NCI-H2029 (cell line): Measurements from ENCODE around the gene WDR27.
"Not testable (repeated sequence)": the region's sequence is repeated elsewhere in the genome, so short reads cannot be mapped to it uniquely, and the experiment has no call there.

Source experiments
- DNase-seq: peaks from one replicate; lab custom pipeline; 2025; lab: John Stamatoyannopoulos, UW

Gene WDR27

DNA sequence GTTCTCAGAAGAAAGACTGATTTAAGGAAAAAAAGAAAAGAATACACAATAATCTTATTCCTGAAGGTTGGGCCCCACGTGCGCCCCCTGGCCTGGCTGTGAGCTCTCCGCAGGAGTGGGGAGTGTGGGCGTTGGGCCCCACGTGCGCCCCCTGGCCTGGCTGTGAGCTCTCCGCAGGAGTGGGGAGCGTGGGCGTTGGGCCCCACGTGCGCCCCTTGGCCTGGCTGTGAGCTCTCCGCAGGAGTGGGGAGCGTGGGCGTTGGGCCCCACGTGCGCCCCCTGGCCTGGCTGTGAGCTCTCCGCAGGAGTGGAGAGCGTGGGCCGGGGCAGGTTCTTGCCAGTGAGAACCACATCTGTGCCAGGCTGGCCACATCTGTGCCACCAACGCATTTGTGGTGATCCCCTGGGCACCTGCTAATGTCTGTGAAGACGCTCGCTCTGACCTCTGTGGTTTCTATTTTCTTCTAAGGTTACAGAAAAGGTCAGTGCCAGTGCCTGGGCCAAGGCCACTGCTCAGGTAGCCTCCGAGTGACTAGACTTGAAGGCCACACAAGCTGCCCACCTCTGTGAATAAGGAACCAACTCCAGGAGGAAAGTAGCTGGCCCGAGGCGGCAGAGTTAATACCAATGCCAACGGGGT is 41.0 kb downstream of the WDR27 start:
- no peak for DNase-seq

DNA sequence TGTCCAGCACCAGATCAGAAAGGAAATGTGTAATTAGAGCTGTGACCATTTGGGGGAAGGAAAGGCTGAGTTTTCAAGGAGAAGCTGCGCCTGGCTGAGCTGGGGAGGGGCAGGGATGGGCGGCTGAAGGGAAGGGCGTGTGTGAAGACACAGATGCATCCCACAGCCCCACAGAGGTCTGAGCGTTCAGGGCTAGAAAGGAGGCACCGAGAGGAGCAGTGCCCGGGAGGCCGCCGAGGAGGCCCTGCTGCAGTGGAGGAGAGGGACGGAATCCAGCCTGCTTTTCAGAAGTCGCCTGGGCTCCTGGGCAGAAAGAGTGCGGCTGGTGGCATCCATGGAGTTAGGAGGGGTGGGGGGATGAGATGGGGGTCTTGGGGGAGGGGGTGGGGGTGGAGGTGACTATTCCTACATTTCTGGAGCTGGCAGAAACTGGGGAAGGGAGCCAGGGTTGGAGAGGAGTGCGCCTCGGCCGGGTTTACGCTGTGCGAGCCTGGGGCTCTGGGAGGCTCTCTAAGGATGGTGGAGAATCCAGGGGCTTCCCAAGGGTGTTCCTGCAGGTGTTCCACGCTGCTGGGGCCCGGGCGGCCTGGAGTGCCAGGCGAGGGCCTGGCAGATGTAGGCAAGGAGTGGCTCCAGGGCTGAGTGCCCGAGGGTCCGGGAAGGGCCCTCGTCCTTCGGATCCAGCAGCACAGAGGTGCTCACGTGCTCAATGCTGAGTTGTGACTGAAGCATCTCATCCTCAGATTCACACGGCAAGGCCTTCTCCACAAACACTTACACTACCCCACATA is 41.8 kb downstream of the WDR27 start:
- no peak for DNase-seq

DNA sequence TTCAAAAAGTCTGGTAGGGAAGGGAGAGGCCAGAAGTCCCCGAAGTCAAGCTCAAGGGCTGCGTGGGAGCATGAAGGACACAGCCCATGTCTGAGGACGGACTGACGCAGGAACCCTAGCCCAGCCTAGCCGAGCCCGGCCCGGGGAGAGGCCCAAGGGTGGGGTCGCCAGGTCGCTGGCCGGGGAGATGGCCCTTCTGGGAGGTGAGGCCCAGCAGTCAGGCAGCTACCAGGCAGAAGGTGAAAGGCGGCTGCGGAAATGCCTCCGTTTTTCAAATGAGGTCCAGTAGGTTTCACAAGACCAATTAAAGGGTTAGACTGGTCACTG is 44.6 kb downstream of the WDR27 start:
- DNase-seq: no peak

DNA sequence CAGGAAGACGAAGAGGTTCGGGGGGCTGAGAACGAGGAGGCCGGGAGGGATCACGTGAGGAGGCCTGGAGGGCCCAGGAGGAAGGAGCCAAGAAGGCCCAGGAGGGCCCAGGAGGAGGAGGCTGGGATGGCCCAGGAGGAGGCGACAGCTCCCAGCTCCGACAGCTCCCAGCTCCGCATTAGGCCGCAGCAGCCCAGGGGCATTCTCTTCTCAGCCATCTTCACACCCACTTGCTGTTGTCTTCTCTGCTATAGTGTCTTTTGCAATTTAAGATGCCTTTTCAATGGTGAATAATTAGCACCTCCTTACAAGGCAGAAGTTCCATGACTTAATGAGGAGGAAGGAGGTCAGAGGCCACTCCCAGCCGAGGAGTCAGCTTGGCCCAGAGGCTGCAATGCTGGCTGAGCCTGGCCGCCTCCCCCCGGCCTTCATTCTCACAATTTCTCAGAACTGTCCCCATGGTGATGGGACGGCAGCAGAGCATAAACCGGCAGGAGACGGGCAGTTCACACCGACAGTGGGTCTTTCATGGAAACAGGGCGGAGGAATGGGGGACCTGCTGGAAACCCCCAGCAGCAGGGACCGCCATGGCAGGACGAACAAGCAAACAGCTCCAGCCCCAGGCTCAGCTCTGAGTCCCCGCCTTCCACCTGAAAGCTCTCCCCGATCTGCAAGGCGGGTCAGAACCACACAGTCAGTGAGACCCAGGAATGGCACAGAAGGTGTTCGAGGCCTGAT is 45.1 kb downstream of the WDR27 start:
- DNase-seq: no peak

DNA sequence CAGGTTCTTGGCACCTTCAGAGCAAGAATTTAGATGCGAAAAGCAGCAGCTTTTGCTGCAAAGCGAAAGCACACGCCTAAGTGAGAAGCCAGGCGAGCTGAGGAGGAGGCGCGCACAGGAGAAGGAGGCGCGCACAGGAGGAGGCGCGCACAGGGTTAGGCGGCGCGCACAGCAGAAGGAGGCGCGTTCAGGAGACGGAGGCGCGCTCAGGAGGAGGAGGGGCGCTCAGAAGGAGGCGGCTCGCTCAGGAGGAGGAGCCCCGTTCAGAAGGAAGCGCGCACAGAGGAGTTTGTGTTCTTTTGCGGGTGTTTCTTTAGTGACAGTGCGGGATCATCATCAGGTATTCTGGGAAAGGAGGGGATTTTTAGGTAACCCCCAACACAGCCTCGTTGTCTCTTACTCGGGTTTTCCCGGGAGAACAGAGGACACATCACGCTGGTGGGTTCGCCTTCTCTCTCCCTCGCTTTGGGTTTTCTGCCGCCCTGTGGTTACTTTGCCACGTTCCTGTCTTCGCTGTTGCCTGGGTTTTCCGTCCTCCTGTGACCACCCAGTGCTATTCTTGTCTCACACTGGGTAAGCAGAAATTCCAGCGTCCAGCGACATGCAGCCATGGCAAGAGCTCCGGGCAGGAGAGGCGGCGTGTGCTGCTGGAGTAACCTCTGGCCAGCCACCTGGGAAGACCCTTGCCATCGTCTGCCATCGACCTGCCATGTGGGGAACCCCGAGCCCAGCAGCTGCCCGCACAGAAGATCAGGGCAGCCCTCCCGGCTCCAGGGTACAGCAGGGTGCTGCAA is 47.0 kb downstream of the WDR27 start:
- no peak for DNase-seq

DNA sequence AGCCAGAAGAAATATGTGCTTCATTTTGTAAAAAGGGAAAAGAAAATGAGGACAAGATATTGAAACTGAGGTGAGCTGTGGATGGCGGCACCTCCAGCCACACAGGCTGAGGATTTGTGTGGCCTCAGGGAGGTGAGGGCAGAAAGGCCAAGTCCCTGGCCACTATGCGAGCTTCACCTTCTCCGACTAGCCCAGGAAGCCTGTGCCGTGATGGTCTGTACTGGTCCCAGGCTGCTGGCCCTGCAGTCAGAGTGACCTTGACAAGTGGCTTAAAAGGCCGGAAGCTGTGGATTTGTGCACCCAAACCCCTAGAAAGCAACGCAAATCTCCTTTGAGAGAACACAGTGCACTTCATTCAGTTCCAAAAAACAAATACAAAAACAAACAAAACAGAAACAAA is 48.1 kb downstream of the WDR27 start:
- no peak for DNase-seq

DNA sequence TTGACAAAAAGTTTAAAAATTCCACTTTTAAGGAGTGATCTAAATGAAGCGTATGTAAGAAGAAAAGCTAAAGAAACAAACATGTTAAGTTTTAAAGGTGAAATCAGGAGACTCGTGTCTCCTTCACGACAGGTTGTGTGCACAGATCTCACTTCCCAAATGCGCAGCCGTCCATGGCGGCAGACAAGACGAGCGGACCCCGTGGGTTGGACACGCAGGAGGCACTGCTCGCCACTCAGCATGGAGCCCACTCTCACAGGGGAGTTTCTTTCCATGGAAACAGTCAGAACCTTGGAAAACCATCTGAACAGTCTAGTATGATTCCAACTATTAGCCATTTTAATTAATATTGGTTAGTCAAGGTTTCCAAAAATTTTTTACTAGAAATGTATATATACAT is 48.9 kb downstream of the WDR27 start:
- no peak for DNase-seq

DNA sequence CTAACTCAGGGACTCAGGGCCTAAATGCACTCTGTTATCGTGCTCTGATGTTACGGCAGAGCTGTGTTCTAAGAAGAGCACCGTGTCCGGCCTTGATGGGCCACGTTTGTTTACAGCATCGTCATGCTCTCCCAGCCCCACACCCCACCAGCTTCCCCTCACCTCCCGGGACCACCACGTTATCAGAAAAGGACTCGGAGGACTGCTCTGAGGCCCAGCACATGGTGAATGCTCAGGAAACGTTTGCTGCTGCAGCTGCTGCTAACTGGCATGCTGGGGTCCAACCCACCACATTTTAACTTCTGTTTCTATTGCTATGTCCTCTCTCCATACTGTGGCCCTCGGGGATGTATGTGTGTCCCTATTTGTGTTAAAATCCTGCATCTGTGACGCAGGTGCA is 50.3 kb downstream of the WDR27 start:
- no peak for DNase-seq

DNA sequence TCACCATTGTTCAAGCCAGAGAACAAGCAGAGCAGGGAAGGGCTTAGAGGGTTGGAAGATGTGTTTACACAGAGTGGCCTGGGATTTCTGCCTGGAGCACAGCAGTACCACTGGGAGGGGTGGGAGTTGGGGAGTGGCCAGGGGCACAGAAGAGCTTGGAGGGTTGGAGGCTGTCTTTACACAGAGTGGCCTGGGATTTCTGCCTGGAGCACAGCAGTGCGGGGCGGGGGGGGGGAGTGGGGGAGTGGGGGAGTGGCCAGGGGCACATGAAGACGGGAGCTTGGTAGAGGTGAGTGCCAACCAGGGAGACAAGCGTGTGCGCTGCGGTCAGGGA is 50.9 kb downstream of the WDR27 start:
- DNase-seq: no peak

DNA sequence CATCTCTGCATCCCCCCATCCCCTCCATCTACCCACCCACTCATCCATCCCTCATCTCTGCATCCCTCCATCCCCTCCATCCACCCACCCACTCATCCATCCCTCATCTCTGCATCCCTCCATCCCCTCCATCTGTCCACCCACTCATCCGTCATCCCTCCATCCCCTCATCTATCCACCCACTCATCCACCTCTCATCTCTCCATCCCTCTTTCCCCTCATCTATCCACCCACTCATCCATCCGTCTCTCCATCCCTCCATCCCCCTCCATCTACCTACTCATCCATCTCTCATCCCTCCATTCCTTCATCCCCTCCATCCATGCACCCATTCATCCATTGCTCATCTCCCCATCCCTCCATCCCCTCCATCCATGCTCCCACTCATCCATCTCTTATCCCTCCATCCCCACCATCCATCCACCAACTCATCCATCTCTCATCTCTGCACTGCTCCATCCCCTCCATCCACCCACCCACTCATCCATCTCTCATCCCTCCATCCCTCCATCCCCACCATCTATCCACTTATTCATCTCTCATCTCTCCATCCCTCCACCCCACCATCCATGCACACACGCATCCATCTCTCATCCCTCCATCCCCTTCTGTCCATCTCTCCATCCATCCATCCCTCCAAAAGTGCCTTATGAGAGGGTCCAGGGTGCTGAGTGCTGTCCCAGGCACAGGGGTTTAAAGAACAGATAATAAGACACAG is 51.4 kb downstream of the WDR27 start:
- DNase-seq: no peak

DNA sequence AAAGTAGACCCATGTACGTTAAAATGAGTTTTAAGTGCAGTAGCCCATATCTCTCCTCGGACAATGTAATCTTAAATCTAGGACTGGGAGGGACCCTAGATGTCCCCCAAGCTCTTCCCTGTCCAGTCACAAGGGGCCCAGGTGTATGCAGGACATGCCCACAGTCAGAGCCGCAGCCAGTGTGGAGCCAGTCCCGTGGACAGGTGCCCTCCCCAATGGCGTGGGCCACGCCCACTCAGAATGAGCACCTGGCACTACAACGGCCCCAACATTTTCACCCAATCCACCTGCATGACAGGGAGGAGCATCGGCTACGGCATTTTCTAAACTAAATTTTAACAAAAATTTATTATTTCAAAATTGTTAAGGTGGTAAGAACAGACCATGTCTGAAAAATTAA is 53.2 kb downstream of the WDR27 start:
- no peak for DNase-seq

DNA sequence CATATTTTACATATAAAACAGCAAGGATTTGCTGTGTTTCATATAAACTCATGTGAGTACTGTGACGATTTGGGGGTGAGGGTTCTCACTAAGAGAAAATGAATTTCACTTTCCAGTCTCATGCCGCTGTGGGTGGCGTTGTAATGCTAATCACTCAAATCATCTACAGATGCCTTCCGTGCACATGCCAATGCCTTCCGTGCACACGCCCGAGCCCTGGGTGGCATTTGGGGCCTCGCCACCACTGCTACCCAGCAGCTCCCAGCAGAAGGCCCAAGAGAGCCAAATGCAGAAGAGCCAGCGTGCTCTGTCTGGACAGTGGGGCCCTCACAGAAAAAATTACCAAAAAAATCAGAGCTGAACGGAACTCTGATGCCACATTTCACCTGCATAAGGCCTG is 53.7 kb downstream of the WDR27 start:
- no peak for DNase-seq

DNA sequence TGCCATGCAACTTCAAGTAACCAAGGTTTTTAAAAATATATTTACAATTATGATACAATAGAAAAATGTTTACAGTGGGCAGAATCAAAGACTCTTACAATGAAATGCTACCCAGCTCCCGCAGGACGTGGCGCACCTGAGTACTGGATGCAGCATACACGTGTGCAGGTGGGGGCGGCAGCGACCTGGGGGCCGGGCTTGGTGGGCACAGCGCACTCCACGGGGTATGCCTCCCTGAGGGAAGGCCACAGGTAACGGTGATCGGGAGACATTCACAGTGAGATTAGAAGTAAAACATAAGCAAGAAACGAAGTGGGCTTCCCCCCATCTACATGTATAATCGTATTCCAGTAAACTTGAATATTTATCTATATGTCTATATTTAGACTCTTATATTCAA is 54.2 kb downstream of the WDR27 start:
- DNase-seq: no peak

DNA sequence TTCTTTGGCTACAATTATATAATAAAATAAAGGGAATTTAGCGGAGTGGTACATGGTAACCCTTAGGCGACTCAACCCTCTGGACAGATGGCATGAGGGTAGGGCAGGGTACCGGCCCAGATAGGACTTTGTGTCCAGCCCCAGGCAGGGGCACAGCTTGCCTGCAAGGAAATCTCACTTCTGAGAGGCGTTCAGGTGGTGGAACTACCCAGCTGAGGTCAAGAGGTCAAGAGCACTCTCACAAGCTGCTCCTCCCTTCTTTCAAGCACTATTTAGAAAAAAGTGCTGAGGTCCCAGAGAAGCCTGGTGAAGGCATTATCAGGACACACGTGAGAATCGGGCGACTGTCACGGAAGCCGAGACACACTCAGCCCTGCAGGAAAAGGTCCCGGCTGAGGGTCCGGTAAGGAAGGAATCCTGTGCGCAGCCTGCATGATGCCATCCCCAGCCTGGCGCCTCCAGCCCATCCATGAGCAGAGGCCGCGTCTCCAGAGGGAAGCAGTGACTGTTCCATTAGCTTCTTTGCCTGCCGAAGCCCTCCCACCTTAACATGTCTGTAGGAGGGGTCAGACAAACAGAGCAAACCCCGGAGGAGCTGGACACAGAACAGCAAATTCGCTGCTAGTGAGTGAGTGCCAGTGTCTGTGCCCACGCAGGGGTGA is 54.8 kb downstream of the WDR27 start:
- no peak for DNase-seq

DNA sequence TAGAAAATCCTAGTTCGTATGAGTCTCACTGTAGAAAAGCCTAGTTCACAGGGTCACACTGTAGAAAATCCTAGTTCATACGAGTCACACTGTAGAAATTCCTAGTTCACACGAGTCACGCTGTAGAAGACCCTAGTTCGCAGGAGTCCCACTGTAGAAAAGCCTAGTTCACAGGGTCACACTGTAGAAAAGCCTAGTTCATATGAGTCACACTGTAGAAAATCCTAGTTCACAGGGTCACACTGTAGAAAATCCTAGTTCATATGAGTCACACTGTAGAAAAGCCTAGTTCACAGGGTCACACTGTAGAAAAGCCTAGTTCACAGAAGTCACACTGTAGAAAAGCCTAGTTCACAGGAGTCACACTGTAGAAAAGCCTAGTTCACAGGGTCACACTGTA is 56.4 kb downstream of the WDR27 start:
- not testable (repeated sequence) for DNase-seq

DNA sequence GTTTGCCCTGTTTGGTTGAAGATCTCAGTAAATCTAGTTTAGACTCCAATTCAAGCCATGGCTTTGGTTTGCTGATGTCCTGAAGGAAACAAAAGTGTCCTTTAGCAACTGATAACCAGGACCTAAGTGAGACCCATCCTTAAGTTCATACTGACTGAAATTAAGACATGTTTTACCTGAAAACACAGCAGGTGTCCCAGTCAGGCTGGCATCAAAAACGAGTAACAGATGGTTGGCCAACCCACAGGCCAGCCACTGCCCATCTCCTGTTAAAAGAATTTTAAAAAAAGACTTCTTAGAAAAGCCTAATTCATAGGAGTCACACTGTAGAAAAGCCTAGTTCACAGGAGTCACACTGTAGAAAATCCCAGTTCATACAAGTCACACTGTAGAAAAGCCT is 58.3 kb downstream of the WDR27 start:
- no peak for DNase-seq

DNA sequence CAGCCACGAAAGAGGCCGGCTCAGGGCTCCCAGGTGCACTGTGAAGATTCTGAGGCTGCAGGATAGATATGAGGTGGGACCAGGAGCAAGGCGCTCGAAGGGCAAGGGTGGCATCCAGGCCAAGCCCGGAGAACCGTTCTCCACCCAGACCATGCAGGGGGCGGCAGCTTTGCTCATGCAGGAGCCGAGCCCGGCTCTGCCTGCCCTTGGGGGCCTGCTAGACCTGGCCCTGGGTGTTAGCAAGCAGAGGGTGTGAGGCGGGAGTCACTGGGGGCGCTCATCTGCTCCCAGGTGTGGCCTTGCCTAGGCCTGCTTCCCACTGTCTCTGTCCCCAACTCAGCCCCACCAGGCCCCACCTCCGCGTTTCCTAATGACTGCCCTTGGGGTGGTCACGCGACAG is 59.4 kb downstream of the WDR27 start:
- DNase-seq: no peak

DNA sequence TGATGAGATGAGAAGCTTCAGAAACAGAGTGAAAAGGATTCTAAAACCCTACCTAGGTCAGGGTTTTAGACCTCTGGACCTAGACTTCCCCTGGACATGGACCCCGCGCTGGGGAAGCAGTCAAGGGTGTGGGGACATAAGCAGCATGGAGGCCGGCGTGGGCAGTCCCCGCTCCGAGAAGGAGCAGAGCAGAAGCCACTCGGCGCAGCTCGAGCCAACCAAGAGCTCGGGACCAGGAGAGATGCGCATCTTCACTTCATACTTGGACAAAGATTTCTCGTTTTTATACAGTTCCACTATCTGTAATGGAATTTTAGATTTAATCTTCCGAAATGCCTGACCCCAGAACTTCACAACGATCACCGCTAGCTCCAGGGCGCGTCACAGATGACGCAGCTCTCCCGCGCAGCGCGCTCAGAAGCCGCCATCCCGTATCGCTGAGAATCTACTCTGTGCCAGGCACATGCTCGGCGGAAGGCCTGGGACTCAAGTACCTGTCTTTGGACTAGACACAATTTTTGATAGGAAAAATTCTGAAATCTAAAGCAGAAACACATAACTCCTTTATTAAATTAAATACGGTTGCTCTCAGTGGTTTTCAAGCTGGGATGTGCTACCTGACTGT is 60.3 kb downstream of the WDR27 start:
- no peak for DNase-seq

DNA sequence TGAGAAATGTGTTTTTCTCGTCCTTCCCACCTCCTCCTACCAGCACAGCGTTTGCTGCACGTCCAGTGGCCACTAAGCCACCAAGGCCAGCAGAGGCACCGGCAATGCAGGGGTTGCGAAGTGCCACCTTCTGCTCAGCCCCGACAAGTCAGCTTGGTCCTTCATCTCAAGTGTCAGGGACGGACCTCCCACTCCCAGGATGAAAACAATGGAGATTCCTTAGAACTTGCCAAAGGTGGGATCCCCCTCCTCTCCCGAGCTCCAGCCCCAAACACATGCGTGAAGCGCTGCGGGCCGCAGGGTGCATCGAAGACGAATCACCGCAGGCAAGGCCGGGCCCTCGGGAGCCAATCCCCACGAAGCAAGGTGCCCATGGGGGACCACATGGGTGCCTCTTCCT is 60.8 kb downstream of the WDR27 start:
- no peak for DNase-seq

DNA sequence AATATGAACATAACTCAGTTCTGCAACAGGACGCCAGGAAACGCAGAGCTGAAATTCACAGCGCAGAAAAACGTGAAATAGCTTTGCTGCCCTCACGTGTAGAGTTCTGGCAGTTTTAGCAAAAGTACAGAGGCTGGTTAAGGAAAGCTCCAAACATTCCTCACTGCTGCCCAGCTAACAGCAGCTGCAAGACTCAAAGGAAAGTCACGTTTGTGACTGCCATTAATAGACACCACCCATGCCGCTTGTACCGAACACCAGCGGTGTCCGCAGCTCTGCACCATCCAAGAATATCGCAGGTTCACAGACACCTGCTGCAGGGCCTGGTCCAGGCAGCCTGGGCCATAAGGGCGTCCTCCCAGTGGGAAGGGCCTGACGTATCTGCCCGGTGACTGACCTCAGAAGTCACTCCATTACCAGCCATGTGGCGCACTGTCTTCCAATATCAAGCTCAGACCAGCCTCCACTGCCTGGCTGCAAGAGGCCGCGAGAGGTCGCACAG is 61.4 kb downstream of the WDR27 start:
- DNase-seq: no peak
